Vagina (tissue), 2 donors: Measurements from ENCODE around the gene PYGL. TPM values are rescaled to one million over a fixed set of nuclear protein-coding genes. Genes with fewer than 3 reads are reported as not detected.

Source experiments
- DNase-seq, 2 donors: peaks; one replicate each; pipeline ENCODE4 v3.0.0-alpha.2; 2017; ENCODE audit errors: extremely low spot score in 2 of 2
- H3K27ac ChIP-seq: fragments of 200-600 bp; sonication (generic); one replicate; pipeline ENCODE4 v1.5.1; 2019
- H3K27me3 ChIP-seq: fragments of 200-600 bp; sonication (generic); one replicate; pipeline ENCODE4 v1.5.1; 2019
- H3K36me3 ChIP-seq, 2 donors: fragments of 200-600 bp; sonication (generic); one replicate each; pipeline ENCODE4 v1.5.1; 2017 to 2019
- H3K4me1 ChIP-seq: fragments of 200-600 bp; sonication (generic); one replicate; pipeline ENCODE4 v1.5.1; 2019
- H3K4me3 ChIP-seq, 2 donors: fragments of 200-600 bp; sonication (generic); 1 replicate in 1 of 2; 2 replicates in 1 of 2; pipeline ENCODE4 v1.5.1; 2016 to 2019
- H3K9me3 ChIP-seq: fragments of 200-600 bp; sonication (generic); one replicate; pipeline ENCODE4 v1.5.1; 2019
- CTCF ChIP-seq, 3 experiments: fragments of 450-650 bp in 2 of 3; fragments of 200-600 bp in 1 of 3; sonication (generic) in 1 of 3; IDR thresholded peaks; one replicate each; pipeline ENCODE4 v1.5.1; 2017 to 2019; ENCODE audit warnings: antibody characterized with exemption in 3 of 3, mild to moderate bottlenecking in 2 of 3, moderate library complexity in 2 of 3
- POLR2A ChIP-seq, 2 donors: fragments of 450-650 bp; IDR thresholded peaks; one replicate each; pipeline ENCODE4 v1.6.1; 2017; ENCODE audit warnings: antibody characterized with exemption in 2 of 2, mild to moderate bottlenecking in 2 of 2, moderate library complexity in 2 of 2
- POLR2AphosphoS5 ChIP-seq, 2 donors: sonication (generic); formaldehyde crosslinking; IDR thresholded peaks; one replicate each; pipeline ENCODE4 v1.9.0; 2017; ENCODE audit warnings: antibody characterized with exemption in 2 of 2, mild to moderate bottlenecking in 2 of 2, low read depth in 1 of 2; ENCODE audit not compliant: insufficient read depth in 1 of 2
- intact Hi-C: fragments of 100-400 bp; cut with DNase I; formaldehyde crosslinking; loops from one replicate; pipeline ENCODE4 v1.15.1; 2023
- total RNA-seq: library from RNA; depleted of rRNA; stranded (reverse); fragments of >200 nt; gene quantifications from one replicate; pipeline ENCODE4 v1.2.3, GENCODE V29; 2016

The PYGL gene
- total RNA-seq, 1 donor from 2014 or later, result 84.0 TPM

GRCh38 chr14:50955373-50956043 lies 11.2 kb upstream of the PYGL start:
- no peaks in the 10 kb centered on the region for H3K27me3 ChIP-seq
- H3K36me3 ChIP-seq, result no peaks in the 10 kb centered on the region
- H3K4me1 ChIP-seq, result peaks cover 11% of the 10 kb centered on the region
- no peaks in the 10 kb centered on the region for H3K9me3 ChIP-seq
- intact Hi-C loops, result no loop called here
- TF ChIP-seq CTCF (IDR thresholded peaks at IDR 0.05), result no peak
- TF ChIP-seq POLR2AphosphoS5 (IDR thresholded peaks at IDR 0.05; ENCODE audit: insufficient read depth in 1 of 2, low read depth in 1 of 2), result peak in 1 of 2 donors; percentile 35
- H3K27ac ChIP-seq, result peak overlapping the region; percentile 42
- H3K4me3 ChIP-seq, result no peak overlapping the region
- DNase-seq, result peak in 1 of 2 donors; percentile 88

GRCh38 chr14:50954811-50955372 lies 10.6 kb upstream of the PYGL start:
- Histone ChIP-seq H3K4me1 (peaks cover 11% of the 10 kb centered on the region), H3K36me3 (no peaks in the 10 kb centered on the region), H3K4me3 (no peak overlapping the region), H3K27ac (peak overlapping the region; percentile 42), H3K27me3 (no peaks in the 10 kb centered on the region), H3K9me3 (no peaks in the 10 kb centered on the region)
- no peak for TF ChIP-seq POLR2A (IDR thresholded peaks at IDR 0.05)
- no peak for TF ChIP-seq POLR2AphosphoS5 (IDR thresholded peaks at IDR 0.05; ENCODE audit: insufficient read depth in 1 of 2, low read depth in 1 of 2)
- peak; percentile 37 to 63 (median 63) for TF ChIP-seq CTCF (IDR thresholded peaks at IDR 0.05)
- no peak for DNase-seq
- intact Hi-C loops, result no loop called here

GRCh38 chr14:50953502-50953901 lies 9.2 kb upstream of the PYGL start:
- TF ChIP-seq CTCF (IDR thresholded peaks at IDR 0.05) (no peak), POLR2AphosphoS5 (IDR thresholded peaks at IDR 0.05; ENCODE audit: insufficient read depth in 1 of 2, low read depth in 1 of 2) (no peak), POLR2A (IDR thresholded peaks at IDR 0.05) (no peak)
- intact Hi-C loops, result no loop called here
- H3K27me3 ChIP-seq, result no peaks in the 10 kb centered on the region

GRCh38 chr14:50951032-50951431 lies 6.7 kb upstream of the PYGL start:
- no peaks in the 10 kb centered on the region for H3K9me3 ChIP-seq
- no peaks in the 10 kb centered on the region for H3K36me3 ChIP-seq
- no peak overlapping the region for H3K27ac ChIP-seq
- H3K4me1 ChIP-seq, result peaks cover 11% of the 10 kb centered on the region
- intact Hi-C loops, result no loop called here
- no peak for DNase-seq
- no peak overlapping the region for H3K4me3 ChIP-seq
- no peaks in the 10 kb centered on the region for H3K27me3 ChIP-seq
- no peak for TF ChIP-seq POLR2A (IDR thresholded peaks at IDR 0.05)
- TF ChIP-seq POLR2AphosphoS5 (IDR thresholded peaks at IDR 0.05; ENCODE audit: insufficient read depth in 1 of 2, low read depth in 1 of 2), result no peak
- TF ChIP-seq CTCF (IDR thresholded peaks at IDR 0.05), result no peak

More at GRCh38 chr14:50953502-50953901, 9.2 kb upstream of the PYGL start:
- H3K9me3 ChIP-seq, result no peaks in the 10 kb centered on the region
- H3K4me1 ChIP-seq, result peaks cover 11% of the 10 kb centered on the region
- H3K36me3 ChIP-seq, result no peaks in the 10 kb centered on the region
- no peak overlapping the region for H3K4me3 ChIP-seq
- DNase-seq, result no peak
- H3K27ac ChIP-seq, result no peak overlapping the region

GRCh38 chr14:50948205-50948604 lies 3.9 kb upstream of the PYGL start:
- Histone ChIP-seq H3K36me3 (no peaks in the 10 kb centered on the region), H3K27me3 (no peaks in the 10 kb centered on the region), H3K4me3 (no peak overlapping the region), H3K9me3 (no peaks in the 10 kb centered on the region), H3K27ac (no peak overlapping the region), H3K4me1 (peaks cover 10% of the 10 kb centered on the region)
- DNase-seq, result no peak
- no peak for TF ChIP-seq CTCF (IDR thresholded peaks at IDR 0.05)
- TF ChIP-seq POLR2AphosphoS5 (IDR thresholded peaks at IDR 0.05; ENCODE audit: insufficient read depth in 1 of 2, low read depth in 1 of 2), result no peak
- no peak for TF ChIP-seq POLR2A (IDR thresholded peaks at IDR 0.05)
- intact Hi-C loops, result loop anchor here (10.0 kb wide), 1 partner anchor 287 kb away; no protein-coding TSS in a partner anchor
